Measurements from ENCODE around the gene KHK.
A peak's percentile ranks its signal among the peaks of the same experiment; 100 is the strongest.
"Not testable (repeated sequence)": the region's sequence is repeated elsewhere in the genome, so short reads cannot be mapped to it uniquely, and the experiment has no call there.

KHK gene

DNA sequence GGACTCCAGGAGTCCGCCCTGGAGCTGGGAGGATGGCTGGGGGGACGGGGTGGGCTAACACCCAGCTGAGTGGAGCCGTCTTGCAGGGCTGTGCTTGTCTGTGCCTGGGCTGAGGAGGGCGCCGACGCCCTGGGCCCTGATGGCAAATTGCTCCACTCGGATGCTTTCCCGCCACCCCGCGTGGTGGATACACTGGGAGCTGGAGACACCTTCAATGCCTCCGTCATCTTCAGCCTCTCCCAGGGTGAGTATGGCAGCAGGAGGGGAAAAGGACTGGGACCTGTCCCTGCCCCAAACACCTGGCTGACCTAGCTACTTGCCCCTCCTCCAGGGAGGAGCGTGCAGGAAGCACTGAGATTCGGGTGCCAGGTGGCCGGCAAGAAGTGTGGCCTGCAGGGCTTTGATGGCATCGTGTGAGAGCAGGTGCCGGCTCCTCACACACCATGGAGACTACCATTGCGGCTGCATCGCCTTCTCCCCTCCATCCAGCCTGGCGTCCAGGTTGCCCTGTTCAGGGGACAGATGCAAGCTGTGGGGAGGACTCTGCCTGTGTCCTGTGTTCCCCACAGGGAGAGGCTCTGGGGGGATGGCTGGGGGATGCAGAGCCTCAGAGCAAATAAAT is 12.9 kb downstream of the KHK start:
- no peak for DNase-seq

DNA sequence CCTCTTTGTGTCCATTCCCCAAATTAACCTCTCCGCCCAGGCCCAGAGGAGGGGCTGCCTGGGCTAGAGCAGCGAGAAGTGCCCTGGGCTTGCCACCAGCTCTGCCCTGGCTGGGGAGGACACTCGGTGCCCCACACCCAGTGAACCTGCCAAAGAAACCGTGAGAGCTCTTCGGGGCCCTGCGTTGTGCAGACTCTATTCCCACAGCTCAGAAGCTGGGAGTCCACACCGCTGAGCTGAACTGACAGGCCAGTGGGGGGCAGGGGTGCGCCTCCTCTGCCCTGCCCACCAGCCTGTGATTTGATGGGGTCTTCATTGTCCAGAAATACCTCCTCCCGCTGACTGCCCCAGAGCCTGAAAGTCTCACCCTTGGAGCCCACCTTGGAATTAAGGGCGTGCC is 13.5 kb downstream of the KHK start:
- DNase-seq: no peak

DNA sequence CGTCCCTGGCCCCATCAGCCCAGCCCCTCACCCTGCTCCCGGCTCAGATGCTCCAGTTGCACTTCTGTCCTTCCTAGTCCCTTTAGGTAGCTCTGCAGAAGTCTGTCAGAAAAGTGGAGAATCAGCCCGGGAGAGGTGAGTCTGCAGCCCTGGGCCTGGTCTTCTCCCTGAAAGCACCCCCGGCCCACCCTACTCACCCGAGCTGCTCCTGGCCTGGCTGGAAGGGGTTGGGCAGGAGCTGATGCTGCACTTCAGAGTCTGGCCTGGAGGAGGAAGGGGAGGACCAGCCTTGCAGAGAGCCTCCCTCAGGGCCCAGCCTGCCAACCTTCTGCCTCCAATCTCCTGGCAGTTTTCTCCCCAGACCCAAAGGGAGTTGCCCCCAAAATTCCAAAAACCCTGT is 15.8 kb downstream of the KHK start:
- DNase-seq: no peak

DNA sequence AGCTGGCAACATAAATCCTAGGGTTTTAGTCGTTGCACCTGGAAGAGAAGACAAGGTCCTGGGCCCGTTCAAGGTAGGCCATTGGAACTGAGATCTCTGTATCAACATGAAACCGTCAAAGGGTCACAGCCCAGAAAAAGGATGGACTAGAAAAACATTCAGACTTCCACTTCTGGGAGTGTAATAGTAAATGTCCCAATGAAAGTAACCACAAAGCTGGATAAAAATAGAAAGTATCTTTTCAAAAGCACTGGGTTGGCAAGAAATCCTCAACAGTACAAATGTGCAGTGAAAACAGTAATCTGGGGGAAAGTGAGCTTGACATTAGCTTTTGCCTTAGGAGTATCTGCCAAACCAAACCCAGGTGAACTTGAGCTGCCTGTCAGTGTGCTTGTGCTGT is 19.4 kb downstream of the KHK start:
- DNase-seq: no peak

DNA sequence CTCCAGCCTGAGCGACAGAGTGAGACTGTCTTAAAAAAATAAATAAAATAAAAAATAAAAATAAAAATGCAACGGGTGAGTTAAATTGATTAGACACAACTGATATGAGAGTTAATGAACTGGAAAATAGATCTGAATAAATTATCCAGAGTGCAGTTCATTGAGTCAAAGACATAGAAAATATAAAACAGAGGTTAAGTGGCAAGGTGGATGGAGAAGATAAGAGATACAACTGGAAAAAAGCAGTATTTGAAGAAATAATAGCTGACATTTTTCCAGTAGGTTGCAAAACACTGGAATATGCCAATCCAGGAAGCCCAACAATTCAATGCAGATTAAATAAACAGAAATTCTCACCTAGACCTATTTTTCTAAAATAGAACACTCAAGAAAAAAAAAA is 21.6 kb downstream of the KHK start:
- no peak for DNase-seq

DNA sequence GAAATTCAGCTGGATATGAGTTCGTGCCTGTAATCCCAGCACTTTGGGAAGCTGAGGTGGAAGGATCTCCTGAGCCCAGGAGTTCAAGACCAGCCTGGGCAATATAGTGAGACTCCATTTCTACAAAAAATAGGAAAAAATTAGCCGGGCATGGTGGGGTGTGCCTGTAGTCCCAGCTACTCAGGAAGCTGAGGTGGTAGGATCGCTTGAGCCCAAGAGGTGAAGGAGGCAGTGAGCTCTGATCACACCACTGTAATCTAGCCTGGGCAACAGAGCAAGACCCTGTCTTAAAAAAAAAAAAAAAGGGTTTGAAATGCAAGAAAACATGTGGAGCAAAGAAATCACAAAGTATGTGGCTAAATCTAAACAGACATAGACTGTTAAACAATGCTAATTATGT is 22.5 kb downstream of the KHK start:
- DNase-seq: no peak

DNA sequence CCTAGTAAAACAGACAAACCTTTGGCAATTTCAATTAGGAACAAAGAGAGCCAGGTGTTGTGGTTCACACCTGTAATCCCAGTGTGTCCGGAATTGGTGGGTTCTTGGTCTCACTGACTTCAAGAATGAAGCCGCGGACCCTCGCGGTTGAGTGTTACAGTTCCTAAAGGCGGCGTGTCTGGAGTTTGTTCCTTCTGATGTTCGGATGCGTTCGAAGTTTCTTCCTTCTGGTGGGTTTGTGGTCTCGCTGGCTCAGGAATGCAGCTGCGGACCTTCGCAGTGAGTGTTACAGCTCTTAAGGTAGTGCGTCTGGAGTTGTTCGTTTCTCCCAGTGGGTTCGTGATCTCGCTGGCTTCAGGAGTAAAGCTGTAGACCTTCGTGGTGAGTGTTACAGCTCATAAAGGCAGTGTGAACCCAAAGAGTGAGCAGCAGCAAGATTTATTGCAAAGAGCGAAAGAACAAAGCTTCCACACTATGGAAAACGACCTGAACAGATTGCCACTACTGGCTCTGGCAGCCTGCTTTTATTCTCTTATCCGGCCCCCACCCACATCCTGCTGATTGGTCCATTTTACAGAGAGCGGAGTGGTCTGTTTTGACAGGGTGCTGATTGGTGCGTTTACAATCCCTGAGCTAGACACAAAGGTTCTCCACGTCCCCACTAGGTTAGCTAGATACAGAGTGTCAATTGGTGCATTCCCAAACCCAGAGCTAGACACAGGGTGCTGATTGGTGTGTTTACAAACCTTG is 24.2 kb downstream of the KHK start:
- not testable (repeated sequence) for DNase-seq

DNA sequence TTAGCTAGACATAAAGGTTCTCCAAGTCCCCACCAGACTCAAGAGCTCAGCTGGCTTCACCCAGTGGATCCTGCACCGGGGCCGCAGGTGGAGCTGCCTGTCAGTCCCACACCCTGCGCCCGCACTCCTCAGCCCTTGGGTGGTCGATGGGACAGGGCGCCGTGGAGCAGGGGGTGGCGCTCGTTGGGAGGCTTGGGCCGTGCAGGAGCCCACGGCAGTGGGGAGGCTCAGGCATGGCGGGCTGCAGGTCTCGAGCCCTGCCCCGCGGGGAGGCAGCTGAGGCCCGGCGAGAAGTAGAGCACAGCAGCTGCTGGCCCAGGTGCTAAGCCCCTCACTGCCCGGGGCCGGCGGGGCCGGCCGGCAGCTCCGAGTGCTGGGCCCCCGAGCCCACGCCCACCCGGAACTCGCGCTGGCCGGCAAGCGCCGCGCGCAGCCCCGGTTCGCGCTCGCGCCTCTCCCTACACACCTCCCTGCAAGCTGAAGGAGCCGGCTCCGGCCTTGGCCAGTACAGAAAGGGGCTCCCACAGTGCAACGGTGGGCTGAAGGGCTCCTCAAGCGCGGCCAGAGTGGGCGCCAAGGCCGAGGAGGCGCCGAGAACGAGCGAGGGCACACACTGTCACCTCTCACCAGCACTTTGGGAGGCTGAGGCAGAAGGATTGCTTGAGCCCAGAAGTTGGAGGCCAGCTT is 25.0 kb downstream of the KHK start:
- DNase-seq: not testable (repeated sequence)

DNA sequence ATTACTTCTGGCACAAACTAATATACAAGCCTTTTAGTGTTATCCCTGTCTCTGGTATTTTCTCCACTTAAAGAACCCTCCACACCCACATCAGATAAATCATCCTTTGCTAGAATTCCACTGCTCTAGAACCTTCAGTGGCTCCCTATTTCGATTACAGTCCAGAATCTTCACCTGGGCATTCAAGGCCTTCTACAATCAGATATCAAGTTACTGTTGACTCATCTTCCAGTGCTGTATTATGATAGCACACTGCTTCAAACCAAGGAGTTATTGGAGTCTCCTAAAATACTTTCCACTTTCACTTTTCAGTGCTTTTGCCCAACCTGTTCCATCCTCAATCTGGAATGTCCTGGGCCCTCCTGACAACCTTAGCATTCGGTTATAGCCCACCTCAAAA is 28.9 kb downstream of the KHK start:
- no peak for DNase-seq

DNA sequence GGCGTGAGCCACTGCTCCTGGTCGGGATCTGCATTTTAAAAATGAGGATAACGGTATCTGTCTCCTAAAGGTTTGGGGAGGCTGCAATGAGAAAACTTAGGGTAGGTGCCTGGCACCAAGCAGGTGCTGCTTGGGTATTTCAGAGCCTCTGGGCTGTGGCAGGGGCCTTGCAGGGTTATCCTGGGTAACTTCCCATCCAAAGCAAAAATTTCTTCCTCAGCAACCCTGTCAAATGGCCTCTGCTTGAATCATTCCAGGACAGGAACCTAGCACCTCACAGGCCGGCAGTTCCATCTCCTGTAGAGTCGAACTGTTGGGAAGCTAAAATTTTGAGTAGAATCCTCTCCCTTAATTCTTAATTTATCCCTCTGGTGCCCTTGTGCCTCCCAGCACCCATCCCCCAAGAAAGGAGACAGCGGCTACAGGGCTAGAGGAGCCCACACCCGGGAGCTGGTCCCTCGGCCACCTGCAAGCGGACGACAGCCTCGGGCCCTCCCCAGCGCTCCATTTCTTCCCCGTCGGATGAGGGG is 31.5 kb downstream of the KHK start:
- no peak for DNase-seq

DNA sequence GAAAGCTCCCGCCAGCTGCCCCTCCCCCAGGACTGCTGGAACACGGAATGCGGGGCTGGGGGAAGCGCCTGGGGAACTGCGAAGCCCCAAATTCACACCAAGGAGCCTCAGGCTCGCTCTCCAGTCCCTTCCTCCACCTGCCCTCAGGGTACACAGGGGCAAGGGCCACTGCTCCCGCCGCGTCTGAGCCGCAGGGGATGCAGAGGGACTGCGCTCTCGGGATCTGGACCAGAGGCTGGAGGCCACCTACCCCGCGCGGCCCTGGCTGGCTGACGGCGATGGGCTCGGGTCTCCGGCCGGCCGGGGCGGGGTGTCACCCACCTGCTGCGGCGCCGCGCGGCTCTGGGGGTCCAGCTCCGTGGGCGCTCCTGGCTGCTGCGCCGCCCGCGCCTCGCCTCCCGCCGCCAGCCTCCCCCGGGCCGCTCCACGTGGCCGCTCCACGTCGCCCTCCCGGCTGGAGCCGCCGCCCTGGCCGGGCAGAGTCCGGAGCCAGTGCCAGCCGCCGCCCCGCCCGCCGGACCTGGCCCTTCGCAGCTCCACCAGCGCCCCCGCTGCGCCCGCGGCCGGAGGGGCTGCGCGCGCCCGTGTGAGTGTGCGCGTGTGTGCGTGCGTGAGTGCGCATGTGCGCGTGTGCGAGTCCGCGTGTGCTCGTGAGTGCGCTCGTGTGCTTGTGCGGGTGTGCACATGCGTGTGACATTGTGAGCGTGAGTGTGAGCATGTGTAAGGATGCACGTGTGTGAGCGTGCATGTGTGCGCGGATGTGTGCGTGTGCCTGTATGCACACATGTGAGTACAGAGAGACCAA is 32.2 kb downstream of the KHK start, which contains the start of gene CGREF1:
Gene CGREF1, minus strand, starts transcription at position 604 of the 805 bp plus-strand sequence. CDS start 14,762 bp downstream, outside the sequence.
- peak; percentile 37 for DNase-seq

DNA sequence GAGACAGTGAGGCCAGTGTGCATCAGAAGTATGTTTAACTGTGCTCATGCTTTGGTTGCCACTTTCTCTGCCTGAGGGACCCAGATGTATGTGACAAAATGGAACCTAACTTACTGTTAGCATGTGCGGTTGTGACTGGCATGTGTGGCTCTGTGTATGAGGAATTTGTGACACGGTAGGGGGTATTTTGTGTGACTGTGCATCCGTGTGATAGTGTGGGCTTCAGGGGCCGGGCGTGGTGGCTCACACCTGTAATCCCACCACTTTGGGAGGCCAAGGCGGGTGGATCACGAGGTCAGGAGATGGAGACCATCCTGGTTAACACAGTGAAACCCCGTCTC is 32.7 kb downstream of the KHK start:
- not testable (repeated sequence) for DNase-seq

DNA sequence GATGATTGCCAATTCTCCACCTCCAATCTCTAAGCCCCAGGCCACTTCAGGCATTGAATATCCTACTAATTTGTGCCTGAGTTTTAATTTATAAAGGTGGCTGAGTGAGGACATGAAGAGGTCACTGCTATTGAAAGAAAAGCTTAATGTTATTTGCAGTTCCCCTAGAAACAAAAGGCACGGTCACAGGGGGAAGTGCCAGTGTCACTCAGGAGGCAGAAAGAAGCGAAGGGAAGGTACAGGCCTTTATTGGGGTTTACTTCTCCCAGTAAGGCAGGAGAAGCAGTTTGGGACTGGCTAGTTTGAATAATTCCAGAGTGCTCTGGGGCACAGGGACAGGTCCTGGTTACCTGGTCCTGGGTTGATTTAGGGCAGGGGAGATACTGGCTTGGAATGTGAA is 35.3 kb downstream of the KHK start:
- no peak for DNase-seq

DNA sequence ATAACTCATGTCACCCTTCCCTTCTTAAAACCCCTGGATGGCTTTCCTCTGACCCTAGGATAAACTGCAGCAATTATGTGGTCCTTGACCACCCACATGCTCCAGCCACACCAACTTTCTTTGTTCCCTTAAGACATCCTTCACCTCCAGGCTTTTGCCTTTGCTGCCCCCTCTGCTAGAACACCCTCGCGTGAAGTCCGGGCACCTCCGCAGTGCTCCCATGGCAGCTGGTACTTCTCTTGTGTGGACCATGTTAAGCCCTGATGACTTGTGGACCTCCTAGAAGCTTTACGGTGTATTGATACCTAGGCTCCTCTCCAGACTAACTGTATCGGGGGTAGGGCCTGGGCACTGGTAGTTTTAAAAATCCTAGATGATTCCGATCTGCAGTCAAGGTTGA is 36.2 kb downstream of the KHK start:
- no peak for DNase-seq

DNA sequence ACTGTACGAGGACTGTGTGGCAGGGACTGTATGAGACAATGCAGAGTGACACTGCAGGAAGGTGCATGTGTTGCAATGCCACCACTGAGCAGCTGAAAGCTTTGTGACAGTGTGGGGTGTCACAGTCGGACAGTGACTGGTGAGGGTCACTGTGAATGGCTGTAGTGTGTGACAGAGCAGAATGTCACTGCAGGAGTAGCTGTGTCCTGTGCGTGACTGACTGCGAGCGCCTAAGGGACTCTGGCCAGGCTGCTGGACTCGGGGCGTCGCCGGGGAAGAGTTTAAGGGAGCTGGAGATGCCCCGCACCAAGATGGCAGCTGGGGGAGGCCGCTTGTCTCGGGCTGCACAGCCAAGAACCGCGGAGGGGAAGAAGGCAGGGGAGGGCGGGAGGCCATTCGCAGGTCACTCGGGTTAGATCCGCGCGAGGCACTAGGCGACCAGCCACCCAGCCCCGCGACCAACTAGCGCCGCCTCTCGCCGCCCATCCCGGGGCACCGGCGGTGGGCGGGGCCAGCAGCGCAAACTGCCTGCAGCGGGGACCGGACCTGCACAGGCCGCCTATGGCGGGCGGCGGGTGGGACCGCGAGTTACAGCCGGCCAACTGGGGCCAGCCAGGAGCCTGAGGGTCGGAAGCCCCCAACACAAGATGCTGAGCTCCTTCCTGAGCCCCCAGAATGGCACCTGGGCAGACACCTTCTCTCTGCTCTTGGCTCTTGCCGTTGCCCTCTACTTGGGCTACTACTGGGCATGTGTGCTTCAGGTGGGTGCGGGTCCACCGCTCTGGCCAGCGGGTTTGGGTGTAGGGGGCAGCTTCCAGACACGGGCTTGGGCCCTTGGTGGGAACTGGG is 37.0 kb downstream of the KHK start, which contains the start of gene ABHD1:
Gene ABHD1, plus strand, starts transcription at position 514 of the 849 bp plus-strand sequence. Its CDS starts 134 bp downstream, at position 648.
- DNase-seq: peak; percentile 58

DNA sequence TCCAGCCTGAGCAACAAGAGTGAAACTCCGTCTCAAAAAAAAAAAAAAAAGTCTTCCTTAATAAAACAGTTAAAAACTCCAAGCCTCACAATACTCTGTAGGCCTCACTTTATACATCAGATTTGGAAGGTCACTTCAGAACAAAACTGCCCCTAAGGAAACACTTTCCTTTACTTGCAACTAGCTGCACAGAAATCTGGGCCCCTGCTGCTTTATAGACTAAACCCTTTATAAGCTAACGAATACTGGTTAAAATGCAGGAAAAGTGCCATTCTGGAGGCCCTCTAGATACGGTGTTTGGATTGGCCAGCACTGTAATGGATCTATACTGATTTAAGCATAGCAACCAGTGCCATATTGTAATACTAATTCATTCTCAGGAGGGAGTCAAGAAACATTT is 38.5 kb downstream of the KHK start:
- no peak for DNase-seq

DNA sequence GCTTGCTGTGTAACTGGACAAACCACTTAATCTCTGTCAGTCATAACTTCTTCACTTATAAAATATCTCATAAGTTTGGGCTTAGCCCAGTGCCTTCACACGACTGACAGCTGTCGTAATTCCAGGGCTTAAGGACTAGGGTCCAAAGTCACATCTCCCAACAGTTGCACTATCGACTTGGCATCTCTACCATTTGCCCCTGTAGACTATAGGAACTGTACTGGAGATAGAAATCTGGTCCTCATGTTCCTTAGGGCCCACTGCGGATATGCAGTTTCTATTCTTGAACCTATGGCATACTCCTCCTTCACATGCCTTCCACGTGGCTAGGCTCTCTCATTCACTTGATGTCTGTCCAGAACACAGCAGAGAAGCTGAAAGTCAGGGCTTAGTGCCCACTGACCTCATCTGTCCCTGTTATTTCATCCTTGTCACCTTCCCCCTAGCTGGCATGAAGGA is 39.7 kb downstream of the KHK start:
- no peak for DNase-seq

DNA sequence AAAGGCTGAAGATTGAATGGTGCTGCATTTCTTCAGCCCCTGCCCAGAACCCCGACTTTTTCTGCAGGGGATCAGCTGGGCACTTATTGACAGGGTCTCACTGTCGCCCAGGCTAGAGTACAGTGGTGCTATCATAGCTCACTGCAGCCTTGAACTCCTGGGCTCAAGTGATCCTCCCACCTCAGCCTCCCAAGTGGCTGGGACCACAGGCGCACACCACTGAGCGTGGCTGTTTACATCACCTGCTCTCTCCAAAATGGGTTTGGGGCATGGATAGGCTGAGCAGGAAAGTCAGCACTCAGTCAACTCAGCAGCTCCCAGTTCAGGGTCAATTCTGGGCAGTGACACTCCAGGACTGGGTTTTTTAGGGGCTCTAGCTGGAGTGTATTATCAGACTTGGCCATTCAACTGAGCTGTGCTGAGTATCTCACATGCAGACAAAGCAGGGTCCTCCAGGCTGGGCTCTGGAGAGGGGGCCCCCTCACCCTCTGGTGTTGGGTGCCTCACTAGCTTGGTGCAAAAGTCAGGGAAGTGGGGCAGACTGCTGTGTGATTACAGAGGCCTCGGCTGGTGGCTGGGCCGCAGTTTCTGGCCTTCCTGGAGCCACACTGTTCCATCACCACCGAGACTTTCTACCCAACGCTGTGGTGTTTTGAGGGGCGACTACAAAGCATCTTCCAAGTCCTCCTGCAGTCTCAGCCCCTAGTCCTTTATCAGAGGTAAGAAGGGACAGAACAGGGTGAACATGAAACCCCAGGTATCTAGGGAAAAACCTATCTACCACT is 41.5 kb downstream of the KHK start:
- no peak for DNase-seq

DNA sequence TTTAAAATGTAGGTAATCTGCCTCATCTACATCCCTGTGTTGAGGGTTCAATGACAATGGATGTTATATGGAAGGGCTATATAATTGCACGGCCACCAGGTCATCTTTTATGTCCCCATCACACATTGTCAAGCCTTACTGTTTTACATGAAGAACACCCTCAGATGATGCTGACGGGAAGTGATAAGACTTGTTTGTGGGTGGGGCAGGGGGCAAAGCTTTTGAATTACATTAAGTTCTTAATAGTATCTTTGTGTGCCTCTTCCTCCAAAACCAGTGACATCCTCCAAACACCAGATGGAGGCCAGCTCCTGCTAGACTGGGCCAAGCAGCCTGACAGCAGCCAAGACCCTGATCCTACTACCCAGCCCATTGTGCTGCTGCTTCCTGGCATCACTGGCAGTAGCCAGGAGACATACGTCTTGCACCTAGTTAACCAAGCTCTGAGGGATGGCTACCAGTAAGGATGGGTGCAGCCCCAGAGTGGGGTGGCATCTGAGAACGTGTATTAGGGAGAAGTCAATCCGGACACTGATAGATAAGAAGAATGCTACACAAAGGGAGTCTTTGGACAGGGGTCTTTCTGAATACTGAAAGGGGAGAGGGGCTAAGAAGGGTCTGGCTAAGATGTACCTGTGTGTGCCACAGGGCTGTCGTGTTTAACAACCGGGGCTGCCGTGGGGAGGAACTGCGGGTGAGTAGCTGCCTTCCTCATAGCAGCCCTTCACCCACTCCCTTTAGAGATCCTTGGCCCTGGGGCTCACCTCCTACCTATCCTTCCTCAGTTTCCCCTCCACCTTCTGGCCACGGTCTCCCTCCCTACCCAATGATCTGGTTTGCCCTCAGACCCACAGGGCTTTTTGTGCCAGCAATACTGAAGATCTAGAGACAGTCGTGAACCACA is 42.3 kb downstream of the KHK start:
- DNase-seq: no peak

DNA sequence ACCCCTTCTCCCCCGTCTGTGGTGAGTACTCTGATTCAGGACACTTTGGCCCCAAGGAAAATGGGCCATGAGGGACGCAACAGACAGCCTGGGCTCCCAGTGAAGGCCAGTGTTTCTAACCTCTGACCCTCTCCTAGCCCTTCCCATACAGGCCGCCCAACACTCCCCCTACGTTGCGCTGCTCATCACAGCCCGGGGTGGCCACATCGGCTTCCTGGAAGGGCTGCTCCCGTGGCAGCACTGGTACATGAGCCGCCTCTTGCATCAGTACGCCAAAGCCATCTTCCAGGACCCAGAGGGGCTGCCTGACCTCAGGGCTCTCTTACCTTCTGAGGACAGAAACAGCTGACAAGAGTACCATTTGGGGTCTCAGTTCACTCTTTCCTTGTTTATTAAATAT is 43.8 kb downstream of the KHK start:
- DNase-seq: no peak

Measured in activated CD4-positive, alpha-beta T cell treated with anti-CD3 and anti-CD28 coated beads for 48 hours (primary cell).